Measurements from ENCODE around the gene NIT2.

The NIT2 gene

DNA sequence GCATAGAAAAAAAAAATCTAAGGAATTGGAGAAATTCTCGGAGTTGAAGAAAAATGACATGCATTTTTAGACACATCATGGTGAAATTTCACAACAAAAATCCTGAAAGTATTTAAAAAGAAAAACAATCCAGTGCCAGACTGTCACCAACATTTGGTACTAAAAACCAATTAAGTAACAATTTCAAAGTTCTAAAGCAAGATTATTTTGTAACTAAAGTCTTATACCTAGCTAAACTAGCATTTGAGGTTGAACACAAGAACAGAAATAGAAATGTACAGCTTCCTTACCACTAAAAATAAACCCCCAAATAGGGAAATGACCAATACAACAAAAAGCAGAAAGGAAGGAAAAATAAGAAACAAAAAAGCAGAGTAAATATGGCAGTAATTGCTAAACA, 54.5 kb downstream of the NIT2 start:
- TF ChIP-seq, protein P1, sequence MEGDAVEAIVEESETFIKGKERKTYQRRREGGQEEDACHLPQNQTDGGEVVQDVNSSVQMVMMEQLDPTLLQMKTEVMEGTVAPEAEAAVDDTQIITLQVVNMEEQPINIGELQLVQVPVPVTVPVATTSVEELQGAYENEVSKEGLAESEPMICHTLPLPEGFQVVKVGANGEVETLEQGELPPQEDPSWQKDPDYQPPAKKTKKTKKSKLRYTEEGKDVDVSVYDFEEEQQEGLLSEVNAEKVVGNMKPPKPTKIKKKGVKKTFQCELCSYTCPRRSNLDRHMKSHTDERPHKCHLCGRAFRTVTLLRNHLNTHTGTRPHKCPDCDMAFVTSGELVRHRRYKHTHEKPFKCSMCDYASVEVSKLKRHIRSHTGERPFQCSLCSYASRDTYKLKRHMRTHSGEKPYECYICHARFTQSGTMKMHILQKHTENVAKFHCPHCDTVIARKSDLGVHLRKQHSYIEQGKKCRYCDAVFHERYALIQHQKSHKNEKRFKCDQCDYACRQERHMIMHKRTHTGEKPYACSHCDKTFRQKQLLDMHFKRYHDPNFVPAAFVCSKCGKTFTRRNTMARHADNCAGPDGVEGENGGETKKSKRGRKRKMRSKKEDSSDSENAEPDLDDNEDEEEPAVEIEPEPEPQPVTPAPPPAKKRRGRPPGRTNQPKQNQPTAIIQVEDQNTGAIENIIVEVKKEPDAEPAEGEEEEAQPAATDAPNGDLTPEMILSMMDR (IDR thresholded peaks at IDR 0.05; ENCODE audit: insufficient read depth, low read depth, low read length, missing control alignments), result no peak
- DNase-seq (ENCODE audit: low read depth), result no peak
- no peak overlapping the region for H3K4me3 ChIP-seq (ENCODE audit: low read depth, low read length)

DNA sequence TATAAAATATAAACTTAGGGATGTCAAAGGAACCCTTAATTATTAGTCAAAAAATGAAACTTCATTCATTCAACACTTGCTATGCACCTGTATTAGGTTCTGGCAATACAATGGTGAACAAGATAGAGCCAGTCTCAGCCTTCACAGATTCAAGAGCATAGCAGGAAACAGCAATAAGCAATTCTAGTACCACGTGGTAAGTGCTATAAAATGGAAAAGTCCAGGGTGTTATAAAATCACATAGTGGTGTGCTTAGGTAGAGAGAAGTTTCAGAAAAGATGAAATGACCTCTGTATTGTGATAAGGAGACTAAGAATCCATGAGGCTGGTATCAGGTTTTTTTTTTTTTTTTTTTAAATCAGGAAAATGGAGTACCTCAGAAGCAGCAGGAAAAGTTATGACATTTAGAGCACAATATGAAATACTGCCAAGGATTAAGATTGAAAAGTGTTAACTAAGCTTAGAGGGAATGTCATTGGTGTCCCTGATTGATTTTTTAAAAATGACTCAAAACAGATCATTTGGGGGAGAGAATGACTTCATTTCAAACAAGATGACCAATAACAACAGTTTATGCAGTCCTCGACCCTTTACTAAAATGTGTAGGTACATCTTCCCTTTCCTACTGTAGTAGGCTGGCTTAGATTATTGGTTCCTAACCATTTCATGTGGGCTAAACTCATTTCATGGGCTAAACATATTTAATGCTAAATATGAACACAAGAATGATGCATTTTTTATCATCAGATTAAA, 61.3 kb downstream of the NIT2 start:
- peak; percentile 3 for DNase-seq (ENCODE audit: low read depth)
- TF ChIP-seq, protein P1 (IDR thresholded peaks at IDR 0.05; ENCODE audit: insufficient read depth, low read depth, low read length, missing control alignments), result no peak
- no peak overlapping the region for H3K4me3 ChIP-seq (ENCODE audit: low read depth, low read length)

DNA sequence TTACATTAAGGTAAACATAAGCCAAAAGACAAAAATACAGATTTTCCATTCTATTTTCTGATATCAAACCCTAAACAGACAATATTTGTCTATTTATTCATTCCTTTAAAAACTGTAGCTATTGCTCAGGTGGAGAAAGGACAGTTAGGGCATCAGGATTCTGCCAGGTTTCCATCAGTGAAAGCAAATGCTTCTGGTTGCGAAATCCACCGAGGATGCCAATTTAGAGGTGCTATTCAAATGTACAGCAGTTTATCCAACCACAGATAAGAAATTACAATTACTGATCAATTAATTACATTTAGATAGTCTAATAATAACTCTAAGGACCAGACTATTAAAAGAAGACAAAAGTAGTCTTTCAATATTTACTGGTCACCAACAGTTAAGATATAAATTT, 62.4 kb downstream of the NIT2 start:
- TF ChIP-seq, protein P1 (IDR thresholded peaks at IDR 0.05; ENCODE audit: insufficient read depth, low read depth, low read length, missing control alignments), result no peak
- no peak for DNase-seq (ENCODE audit: low read depth)
- H3K4me3 ChIP-seq (ENCODE audit: low read depth, low read length), result no peak overlapping the region

DNA sequence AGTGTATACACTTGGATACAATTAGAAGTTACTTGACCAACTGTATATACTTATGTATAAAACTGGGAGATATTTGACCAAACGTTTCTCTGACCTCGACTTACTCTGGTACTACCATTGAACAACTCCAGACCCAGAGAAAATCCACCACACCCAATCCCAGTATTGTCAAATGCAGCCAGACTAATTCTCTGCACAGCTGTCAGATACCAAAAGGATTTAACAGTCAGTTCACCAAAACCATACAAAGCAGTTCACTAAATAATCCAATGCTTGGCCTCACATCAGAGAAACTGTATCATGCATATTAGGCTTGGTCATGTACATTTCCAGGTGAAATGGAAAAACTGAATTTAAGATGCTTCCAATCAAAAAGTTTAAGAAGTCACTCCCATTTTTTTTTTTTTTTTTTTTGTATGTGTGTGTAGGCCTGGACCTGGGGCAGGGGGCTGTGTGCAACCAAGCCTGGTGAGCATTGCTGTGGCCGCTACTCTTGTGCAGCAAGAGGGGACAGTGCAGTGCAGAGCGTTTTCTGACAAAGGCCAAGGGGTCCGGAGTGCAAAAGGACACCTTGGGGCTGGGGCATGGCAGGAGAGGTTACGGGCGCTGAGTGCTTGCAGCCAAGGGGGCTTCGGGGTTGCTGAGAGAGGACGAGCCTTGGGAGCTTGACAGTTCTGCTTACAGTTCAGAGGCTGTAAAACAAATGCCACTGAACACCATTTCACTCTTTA, 64.9 kb downstream of the NIT2 start:
- TF ChIP-seq, protein P1 (IDR thresholded peaks at IDR 0.05; ENCODE audit: insufficient read depth, low read depth, low read length, missing control alignments), result no peak
- peak overlapping the region; percentile 99 for H3K4me3 ChIP-seq (ENCODE audit: low read depth, low read length)
- peak; percentile 3 for DNase-seq (ENCODE audit: low read depth)

DNA sequence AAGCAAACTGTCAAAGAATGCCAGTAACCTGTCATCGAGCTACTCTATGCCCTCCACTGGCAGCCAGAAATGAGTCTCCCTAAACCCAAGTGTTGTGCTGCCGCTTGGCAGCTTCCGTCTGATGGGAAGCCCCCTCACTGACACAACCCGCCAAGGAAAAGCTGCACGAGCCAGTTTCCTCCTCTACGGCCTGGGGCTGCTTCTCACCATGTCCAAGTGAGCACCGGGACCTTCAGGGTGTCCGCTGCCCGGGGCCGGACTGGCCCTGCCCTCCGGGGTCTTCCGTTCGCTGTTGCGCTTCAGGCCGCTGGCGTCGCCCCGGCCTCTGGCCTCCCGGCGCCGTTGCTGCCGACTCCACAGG, 65.8 kb downstream of the NIT2 start:
- H3K4me3 ChIP-seq (ENCODE audit: low read depth, low read length), result peak overlapping the region; percentile 99
- TF ChIP-seq, protein P1 (IDR thresholded peaks at IDR 0.05; ENCODE audit: insufficient read depth, low read depth, low read length, missing control alignments), result no peak
- peak; percentile 59 for DNase-seq (ENCODE audit: low read depth)

DNA sequence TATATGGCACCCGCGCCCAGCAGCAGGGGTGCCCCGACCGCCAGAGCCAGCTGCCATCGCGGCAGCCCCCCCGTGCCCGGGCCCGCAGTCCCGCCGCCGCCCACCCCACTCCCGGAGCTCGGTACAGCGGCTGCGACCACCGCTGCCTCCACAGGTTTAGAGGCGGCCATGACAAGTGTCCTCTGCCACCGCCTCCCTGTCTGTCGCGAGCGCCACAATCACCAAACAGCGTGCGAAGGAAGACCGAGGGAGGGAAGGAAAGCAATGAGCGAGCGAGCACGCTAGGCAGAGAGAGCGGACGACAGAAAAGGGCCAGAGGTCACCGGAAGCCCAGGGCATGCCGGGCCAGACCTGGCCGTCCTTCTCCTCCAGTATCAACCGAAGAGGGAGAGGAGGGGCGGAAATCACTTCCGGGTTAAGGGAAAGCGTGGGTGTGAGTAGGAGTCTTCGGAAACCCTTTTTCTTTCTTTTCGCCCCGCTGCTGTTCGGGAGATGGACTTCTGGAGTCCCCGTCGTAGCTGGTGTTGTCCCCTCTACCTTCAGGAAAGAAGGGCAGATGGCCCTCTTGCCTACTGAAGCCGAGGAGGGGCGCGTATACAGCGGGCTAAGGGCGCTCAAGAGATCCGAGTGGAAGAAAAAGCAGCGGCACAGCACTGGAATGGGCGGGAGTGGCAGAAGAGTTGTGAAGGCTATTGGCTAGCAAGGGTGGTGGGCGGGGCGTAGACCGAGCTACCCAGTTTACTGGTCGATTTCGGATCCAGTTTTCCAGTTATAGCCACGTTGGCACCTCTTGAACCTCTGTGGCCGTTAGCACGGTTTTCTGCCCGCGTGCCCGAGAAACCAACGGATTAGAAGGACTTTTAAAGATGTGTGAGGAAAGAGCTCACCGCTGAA, 66.5 kb downstream of the NIT2 start, which contains the start of the genes LNP1 and TOMM70:
Gene LNP1, plus strand, starts transcription at position 760 of the 894 bp plus-strand sequence. CDS start 28,191 bp downstream, outside the sequence.
Gene TOMM70, minus strand, starts transcription at position 310 of the 894 bp plus-strand sequence. Its CDS starts 140 bp downstream, at position 170.
- H3K4me3 ChIP-seq (ENCODE audit: low read depth, low read length), result peak within 1 kb of the TSS; percentile 99
- peak; percentile 97 for DNase-seq (ENCODE audit: low read depth)
- TF ChIP-seq, protein P1 (IDR thresholded peaks at IDR 0.05; ENCODE audit: insufficient read depth, low read depth, low read length, missing control alignments), result no peak

Data from GM12865 (cell line).